B cell (primary cell): ENCODE results near the gene ETS1. TPM values are rescaled to one million over a fixed set of nuclear protein-coding genes. Genes with fewer than 3 reads are reported as not detected.

ENCODE experiments used
- ATAC-seq: fragments of 200-7000 bp; cut with Tn5 transposase; one replicate; pipeline ENCODE4 v1.10.0; 2021; ENCODE audit warnings: low read depth, mild to moderate bottlenecking, moderate number of reproducible peaks, moderate library complexity
- CTCF ChIA-PET: fragments of 350-600 bp; sonication (Branson Sonifier 250); formaldehyde crosslinking; loops from one replicate; lab custom pipeline; 2021; ENCODE audit warnings: antibody characterized with exemption, inconsistent platforms; lab: Charles Lee
- POLR2A ChIA-PET: fragments of 350-600 bp; sonication (Branson Sonifier 250); formaldehyde crosslinking; loops from one replicate; lab custom pipeline; 2021; ENCODE audit warnings: antibody characterized with exemption; lab: Charles Lee
- DNase-seq: peaks from one replicate; pipeline ENCODE4 v3.0.0; 2013
- H2AFZ ChIP-seq: 2 replicates; pipeline ENCODE4 v1.6.1; 2012; ENCODE audit warnings: mild to moderate bottlenecking, low read depth, low read length; ENCODE audit not compliant: insufficient read depth, poor library complexity, severe bottlenecking
- H3K27ac ChIP-seq, 2 donors: 1 replicate in 1 of 2; 2 replicates in 1 of 2; pipeline ENCODE4 v1.5.1; 2012 to 2013; ENCODE audit warnings: low read length in 2 of 2, mild to moderate bottlenecking in 2 of 2, moderate library complexity in 1 of 2
- H3K27me3 ChIP-seq, 4 experiments: fragments of 200-600 bp in 1 of 4; sonication (generic) in 1 of 4; replicated peaks in 1 of 4; 1 replicate in 2 of 4; 2 replicates in 2 of 4; pipeline versions ENCODE4 v1.6.1 to v1.7.0; 2013 to 2016; ENCODE audit warnings: low read length in 3 of 4, mild to moderate bottlenecking in 2 of 4, mixed read lengths in 1 of 4, moderate library complexity in 1 of 4; ENCODE audit not compliant: insufficient read depth in 4 of 4, control insufficient read depth in 3 of 4; ENCODE audit errors: control extremely low read depth in 1 of 4
- H3K36me3 ChIP-seq, 2 experiments: replicated peaks in 1 of 2; 1 replicate in 1 of 2; 2 replicates in 1 of 2; pipeline versions ENCODE4 v1.6.1 to v1.7.1; 2013; ENCODE audit warnings: low read length in 1 of 2; ENCODE audit not compliant: insufficient read depth in 2 of 2, control insufficient read depth in 1 of 2; ENCODE audit errors: control extremely low read depth in 1 of 2, extremely low read depth in 1 of 2
- H3K4me1 ChIP-seq, 2 donors: fragments of 200-600 bp in 1 of 2; sonication (generic) in 1 of 2; 1 replicate in 1 of 2; 2 replicates in 1 of 2; pipeline versions ENCODE4 v1.5.1 to v1.6.1; 2013 to 2017; ENCODE audit warnings: low read length in 2 of 2; ENCODE audit not compliant: control insufficient read depth in 2 of 2, insufficient read depth in 2 of 2
- H3K4me2 ChIP-seq: replicated peaks from 2 replicates; pipeline ENCODE3; 2012; ENCODE audit warnings: mild to moderate bottlenecking, low read depth, low read length; ENCODE audit not compliant: poor library complexity, severe bottlenecking
- H3K4me3 ChIP-seq, 5 experiments: fragments of 200-600 bp in 1 of 5; sonication (generic) in 1 of 5; 1 replicate in 3 of 5; 2 replicates in 2 of 5; pipeline versions ENCODE4 v1.5.1 to v1.7.0; 2011 to 2016; ENCODE audit warnings: low read length in 4 of 5, mild to moderate bottlenecking in 4 of 5, low read depth in 2 of 5, control low read depth in 1 of 5, moderate library complexity in 1 of 5; ENCODE audit not compliant: insufficient read depth in 1 of 5; ENCODE audit errors: control extremely low read depth in 1 of 5, extremely low read depth in 1 of 5
- H3K79me2 ChIP-seq: fragments of 200-600 bp; sonication (generic); one replicate; pipeline ENCODE4 v1.6.0; 2016; ENCODE audit warnings: low read length; ENCODE audit not compliant: control insufficient read depth, insufficient read depth
- H3K9ac ChIP-seq: fragments of 200-600 bp; sonication (generic); 2 replicates; pipeline ENCODE4 v1.6.1; 2017; ENCODE audit warnings: mild to moderate bottlenecking, low read length, moderate library complexity
- H3K9me3 ChIP-seq, 3 donors: one replicate each; pipeline versions ENCODE4 v1.6.1 to v1.7.1; 2013; ENCODE audit warnings: low read length in 2 of 3; ENCODE audit not compliant: control insufficient read depth in 2 of 3, insufficient read depth in 1 of 3; ENCODE audit errors: control extremely low read depth in 1 of 3
- H4K20me1 ChIP-seq: 2 replicates; pipeline ENCODE4 v1.6.0; 2012; ENCODE audit warnings: mild to moderate bottlenecking, low read length; ENCODE audit not compliant: insufficient read depth, control insufficient read depth, poor library complexity, severe bottlenecking
- H3K27ac Mint-ChIP-seq: one replicate; pipeline ENCODE4 v1.8.0; 2021; ENCODE audit warnings: mixed read lengths
- H3K27me3 Mint-ChIP-seq: one replicate; pipeline ENCODE4 v1.8.0; 2021; ENCODE audit warnings: mixed read lengths
- H3K4me1 Mint-ChIP-seq: one replicate; pipeline ENCODE4 v1.8.0; 2021; ENCODE audit warnings: mixed read lengths
- H3K4me3 Mint-ChIP-seq: one replicate; pipeline ENCODE4 v1.8.0; 2021; ENCODE audit warnings: mixed read lengths
- H3K9me3 Mint-ChIP-seq: one replicate; pipeline ENCODE4 v1.8.0; 2022; ENCODE audit warnings: mixed read lengths; ENCODE audit not compliant: insufficient read depth
- EZH2 ChIP-seq: IDR thresholded peaks from 2 replicates; pipeline ENCODE4 v1.6.1; 2012; ENCODE audit warnings: borderline replicate concordance, low read depth, mild to moderate bottlenecking, moderate library complexity, low read length; ENCODE audit not compliant: insufficient read depth, poor library complexity, severe bottlenecking
- WGBS: methylation state at CpG from one replicate; pipeline ENCODE4 v1.1.5; 2013; ENCODE audit warnings: missing lambda C conversion rate; ENCODE audit not compliant: insufficient coverage; 5-methylcytosine and 5-hydroxymethylcytosine counted together
- intact Hi-C: fragments of 100-400 bp; cut with micrococcal nuclease; formaldehyde crosslinking; loops from one replicate; pipeline ENCODE4 v1.10.0; 2022
- polyA plus RNA-seq: library from polyadenylated mRNA; depleted of rRNA; stranded (reverse); fragments of >200 nt; gene quantifications from 2 replicates; pipeline ENCODE4 v1.2.3, GENCODE V29; 2012
- total RNA-seq, 2 donors: library from RNA; stranded (reverse); fragments of 120-200 nt in 1 of 2; gene quantifications; 1 replicate in 1 of 2; 2 replicates in 1 of 2; pipeline versions ENCODE4 v1.2.3 to v1.2.4, GENCODE V29; 2013 to 2022
- TF ChIP-seq, protein P1 (sequence below): fragments of 200-600 bp; IDR thresholded peaks from one replicate; pipeline ENCODE4 v1.8.0; 2022; ENCODE audit warnings: antibody characterized with exemption, mild to moderate bottlenecking

ETS1 gene
- total and polyA plus RNA-seq, 2 donors (not counting 1 experiment from before 2014, with no cell fraction given): 115 to 271 TPM

DNA sequence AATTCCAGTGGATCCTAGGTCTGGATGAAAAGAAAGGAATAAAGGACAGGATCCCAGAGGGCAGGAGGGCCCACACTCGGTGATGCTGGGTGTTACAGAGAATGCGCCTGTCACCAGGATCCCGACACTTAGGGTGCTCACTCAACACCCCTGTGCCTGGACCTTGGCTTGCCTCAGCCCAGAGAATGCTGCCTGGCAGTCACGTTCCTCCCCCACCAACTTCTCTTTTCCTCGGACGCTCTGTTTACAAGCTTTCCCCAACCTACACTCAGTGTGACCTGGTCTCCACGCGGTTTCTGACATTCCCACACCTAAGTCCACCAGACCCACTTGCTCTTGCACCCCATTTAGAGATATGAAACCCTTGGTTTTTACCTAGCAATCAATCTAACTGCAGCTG is 38.0 kb upstream of the ETS1 start:
- H3K4me1 ChIP-seq: peaks cover 98% of the 10 kb centered on the region in 2 donors
- H3K36me3 ChIP-seq: no peaks in the 10 kb centered on the region
- peaks cover 44% of the 10 kb centered on the region for H3K79me2 ChIP-seq
- ATAC-seq (no peak), DNase-seq (peak; percentile 57)
- H3K4me3 ChIP-seq: peak overlapping the region in 1 of 5 experiments; percentile 43
- peak overlapping the region; percentile 55 for H3K4me2 ChIP-seq
- H3K27ac Mint-ChIP-seq: peak overlapping the region; percentile 99
- H3K9ac ChIP-seq: peak overlapping the region; percentile 22
- ChIA-PET CTCF (interaction anchor here (0.6 to 16.6 kb wide), 16 partner anchors 9 to 453 kb away, joined by 3 to 625 read pairs (median 4); no protein-coding TSS in a partner anchor), POLR2A (interaction anchor here (0.8 to 15.8 kb wide), 6 partner anchors 17 to 153 kb away, joined by 3 to 305 read pairs (median 20); no protein-coding TSS in a partner anchor)
- peak overlapping the region; percentile 63 for H2AFZ ChIP-seq
- TF ChIP-seq, protein P1, sequence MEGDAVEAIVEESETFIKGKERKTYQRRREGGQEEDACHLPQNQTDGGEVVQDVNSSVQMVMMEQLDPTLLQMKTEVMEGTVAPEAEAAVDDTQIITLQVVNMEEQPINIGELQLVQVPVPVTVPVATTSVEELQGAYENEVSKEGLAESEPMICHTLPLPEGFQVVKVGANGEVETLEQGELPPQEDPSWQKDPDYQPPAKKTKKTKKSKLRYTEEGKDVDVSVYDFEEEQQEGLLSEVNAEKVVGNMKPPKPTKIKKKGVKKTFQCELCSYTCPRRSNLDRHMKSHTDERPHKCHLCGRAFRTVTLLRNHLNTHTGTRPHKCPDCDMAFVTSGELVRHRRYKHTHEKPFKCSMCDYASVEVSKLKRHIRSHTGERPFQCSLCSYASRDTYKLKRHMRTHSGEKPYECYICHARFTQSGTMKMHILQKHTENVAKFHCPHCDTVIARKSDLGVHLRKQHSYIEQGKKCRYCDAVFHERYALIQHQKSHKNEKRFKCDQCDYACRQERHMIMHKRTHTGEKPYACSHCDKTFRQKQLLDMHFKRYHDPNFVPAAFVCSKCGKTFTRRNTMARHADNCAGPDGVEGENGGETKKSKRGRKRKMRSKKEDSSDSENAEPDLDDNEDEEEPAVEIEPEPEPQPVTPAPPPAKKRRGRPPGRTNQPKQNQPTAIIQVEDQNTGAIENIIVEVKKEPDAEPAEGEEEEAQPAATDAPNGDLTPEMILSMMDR: no peak
- no peak for TF ChIP-seq EZH2
- H3K4me3 Mint-ChIP-seq: peak overlapping the region; percentile 77
- no peaks in the 10 kb centered on the region for H3K27me3 ChIP-seq
- no peaks in the 10 kb centered on the region for H3K9me3 ChIP-seq
- no peaks in the 10 kb centered on the region for H3K9me3 Mint-ChIP-seq
- H4K20me1 ChIP-seq: no peaks in the 10 kb centered on the region
- intact Hi-C loops: no loop called here
- H3K4me1 Mint-ChIP-seq: peaks cover 96% of the 10 kb centered on the region
- WGBS: 36% methylated on average over 8 of the region's 8 CpGs
- H3K27ac ChIP-seq: peak overlapping the region; percentile 90 to 93
- no peaks in the 10 kb centered on the region for H3K27me3 Mint-ChIP-seq
